Suppressor macrophage (primary cell): ENCODE measurements around the gene ST6GAL1.
A peak's percentile ranks its signal among the peaks of the same experiment; 100 is the strongest.
"Not testable (repeated sequence)": the region's sequence is repeated elsewhere in the genome, so short reads cannot be mapped to it uniquely, and the experiment has no call there.

Source experiments
- DNase-seq, 4 experiments: peaks; one replicate each; pipeline ENCODE4 v3.0.0-alpha.2; 2020 to 2022

The ST6GAL1 gene

GRCh38 chr3:187051724-187052366 lies 121.5 kb downstream of the ST6GAL1 start:
- peak; percentile 40 to 74 (median 58) for DNase-seq

GRCh38 chr3:187052427-187052826 lies 122.1 kb downstream of the ST6GAL1 start:
- not testable (repeated sequence) for DNase-seq

- not testable (repeated sequence) for DNase-seq
These were observed 124.1 kb downstream of the ST6GAL1 start for GRCh38 chr3:187054433-187054832.

GRCh38 chr3:187057803-187058202 lies 127.5 kb downstream of the ST6GAL1 start:
- not testable (repeated sequence) for DNase-seq

- DNase-seq, result no peak
These were observed 131.4 kb downstream of the ST6GAL1 start for GRCh38 chr3:187061748-187062147.

GRCh38 chr3:187062526-187063177 lies 132.3 kb downstream of the ST6GAL1 start:
- no peak for DNase-seq

- no peak for DNase-seq
These were observed 133.2 kb downstream of the ST6GAL1 start for GRCh38 chr3:187063286-187064121.

- peak in 3 of 4 experiments; percentile 16 to 38 (median 17) for DNase-seq
These were observed 134.1 kb downstream of the ST6GAL1 start for GRCh38 chr3:187064210-187065115.

- DNase-seq, result peak in 2 of 4 experiments; percentile 27 to 30
These were observed 136.1 kb downstream of the ST6GAL1 start for GRCh38 chr3:187066228-187066995.

GRCh38 chr3:187068787-187069186 lies 138.5 kb downstream of the ST6GAL1 start:
- DNase-seq, result no peak

- no peak for DNase-seq
These were observed 139.7 kb downstream of the ST6GAL1 start for GRCh38 chr3:187069857-187070516.

GRCh38 chr3:187072102-187072501 lies 141.8 kb downstream of the ST6GAL1 start:
- no peak for DNase-seq

GRCh38 chr3:187072511-187072910 lies 142.2 kb downstream of the ST6GAL1 start:
- DNase-seq, result peak in 2 of 4 experiments; percentile 4 to 28

GRCh38 chr3:187073581-187074098 lies 143.3 kb downstream of the ST6GAL1 start:
- no peak for DNase-seq

GRCh38 chr3:187074846-187075245 lies 144.5 kb downstream of the ST6GAL1 start:
- DNase-seq, result no peak

GRCh38 chr3:187076297-187076696 lies 146.0 kb downstream of the ST6GAL1 start:
- no peak for DNase-seq

- no peak for DNase-seq
These were observed 146.8 kb downstream of the ST6GAL1 start for GRCh38 chr3:187077085-187077484.

GRCh38 chr3:187077537-187077936 lies 147.2 kb downstream of the ST6GAL1 start:
- no peak for DNase-seq

GRCh38 chr3:187079090-187080022 lies 149.0 kb downstream of the ST6GAL1 start:
- DNase-seq, result no peak
